ENCODE data around the gene TRPM4.

GRCh38 chr19:49133621-49134454 is 23.8 kb upstream of the TRPM4 start:
- TF ChIP-seq POLR2A (IDR thresholded peaks at IDR 0.05; ENCODE audit: low read depth) (no peak), EP300 (IDR thresholded peaks at IDR 0.05) (no peak)
- TF ChIP-seq, protein P1, sequence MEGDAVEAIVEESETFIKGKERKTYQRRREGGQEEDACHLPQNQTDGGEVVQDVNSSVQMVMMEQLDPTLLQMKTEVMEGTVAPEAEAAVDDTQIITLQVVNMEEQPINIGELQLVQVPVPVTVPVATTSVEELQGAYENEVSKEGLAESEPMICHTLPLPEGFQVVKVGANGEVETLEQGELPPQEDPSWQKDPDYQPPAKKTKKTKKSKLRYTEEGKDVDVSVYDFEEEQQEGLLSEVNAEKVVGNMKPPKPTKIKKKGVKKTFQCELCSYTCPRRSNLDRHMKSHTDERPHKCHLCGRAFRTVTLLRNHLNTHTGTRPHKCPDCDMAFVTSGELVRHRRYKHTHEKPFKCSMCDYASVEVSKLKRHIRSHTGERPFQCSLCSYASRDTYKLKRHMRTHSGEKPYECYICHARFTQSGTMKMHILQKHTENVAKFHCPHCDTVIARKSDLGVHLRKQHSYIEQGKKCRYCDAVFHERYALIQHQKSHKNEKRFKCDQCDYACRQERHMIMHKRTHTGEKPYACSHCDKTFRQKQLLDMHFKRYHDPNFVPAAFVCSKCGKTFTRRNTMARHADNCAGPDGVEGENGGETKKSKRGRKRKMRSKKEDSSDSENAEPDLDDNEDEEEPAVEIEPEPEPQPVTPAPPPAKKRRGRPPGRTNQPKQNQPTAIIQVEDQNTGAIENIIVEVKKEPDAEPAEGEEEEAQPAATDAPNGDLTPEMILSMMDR (IDR thresholded peaks at IDR 0.05): peak in 1 of 3 experiments; percentile 15
